Nephron (organoid): ENCODE results near the gene SETD3.

ENCODE experiments used
- H3K27ac Mint-ChIP-seq, 3 experiments: 2 replicates each; pipeline ENCODE4 v1.8.0; 2020; ENCODE audit warnings: mixed read lengths in 3 of 3, mild to moderate bottlenecking in 2 of 3, moderate library complexity in 1 of 3
- H3K27me3 Mint-ChIP-seq: 2 replicates; pipeline ENCODE4 v1.8.0; 2021; ENCODE audit warnings: low read depth, mild to moderate bottlenecking, moderate library complexity, mixed read lengths
- H3K36me3 Mint-ChIP-seq: 2 replicates; pipeline ENCODE4 v1.8.0; 2020; ENCODE audit warnings: low read depth, mixed read lengths
- H3K4me1 Mint-ChIP-seq: 2 replicates; pipeline ENCODE4 v1.8.0; 2020; ENCODE audit warnings: mixed read lengths
- H3K4me3 Mint-ChIP-seq, 3 experiments: 2 replicates each; pipeline ENCODE4 v1.8.0; 2020; ENCODE audit warnings: mild to moderate bottlenecking in 3 of 3, mixed read lengths in 3 of 3, moderate library complexity in 2 of 3
- H3K9me3 Mint-ChIP-seq: 2 replicates; pipeline ENCODE4 v1.8.0; 2020; ENCODE audit warnings: mixed read lengths
- TF ChIP-seq, protein P1 (sequence below), 3 experiments: fragments of 200-600 bp; sonication (generic); IDR thresholded peaks; one replicate each; pipeline ENCODE4 v1.5.0; 2021; ENCODE audit warnings: antibody characterized with exemption in 3 of 3; ENCODE audit not compliant: unreplicated experiment in 3 of 3

Gene SETD3

DNA sequence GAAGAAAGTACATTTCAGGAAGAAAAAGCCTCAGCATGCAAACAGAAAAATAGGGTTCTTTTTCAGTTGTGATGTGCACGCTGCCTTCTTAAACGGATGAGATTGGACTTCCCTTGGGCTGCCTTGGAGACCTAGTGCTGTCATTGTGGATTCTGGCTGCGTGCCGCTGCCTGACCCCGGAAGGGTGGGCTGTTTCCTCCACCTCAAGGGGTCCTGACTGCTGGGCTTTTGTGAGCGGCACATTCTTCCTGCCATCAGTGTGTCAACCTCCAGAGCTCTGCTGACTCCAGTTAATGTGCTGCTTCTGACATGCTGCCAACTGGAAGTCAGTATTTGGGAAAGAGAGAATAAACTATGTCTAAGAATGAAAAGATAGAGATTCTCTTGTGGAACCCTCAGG, 25.6 kb upstream of the SETD3 start:
- Mint-ChIP-seq H3K9me3 (no peaks in the 10 kb centered on the region), H3K36me3 (peaks cover 78% of the 10 kb centered on the region), H3K27me3 (no peaks in the 10 kb centered on the region), H3K27ac (no peak overlapping the region), H3K4me1 (no peaks in the 10 kb centered on the region), H3K4me3 (no peak overlapping the region)
- TF ChIP-seq, protein P1, sequence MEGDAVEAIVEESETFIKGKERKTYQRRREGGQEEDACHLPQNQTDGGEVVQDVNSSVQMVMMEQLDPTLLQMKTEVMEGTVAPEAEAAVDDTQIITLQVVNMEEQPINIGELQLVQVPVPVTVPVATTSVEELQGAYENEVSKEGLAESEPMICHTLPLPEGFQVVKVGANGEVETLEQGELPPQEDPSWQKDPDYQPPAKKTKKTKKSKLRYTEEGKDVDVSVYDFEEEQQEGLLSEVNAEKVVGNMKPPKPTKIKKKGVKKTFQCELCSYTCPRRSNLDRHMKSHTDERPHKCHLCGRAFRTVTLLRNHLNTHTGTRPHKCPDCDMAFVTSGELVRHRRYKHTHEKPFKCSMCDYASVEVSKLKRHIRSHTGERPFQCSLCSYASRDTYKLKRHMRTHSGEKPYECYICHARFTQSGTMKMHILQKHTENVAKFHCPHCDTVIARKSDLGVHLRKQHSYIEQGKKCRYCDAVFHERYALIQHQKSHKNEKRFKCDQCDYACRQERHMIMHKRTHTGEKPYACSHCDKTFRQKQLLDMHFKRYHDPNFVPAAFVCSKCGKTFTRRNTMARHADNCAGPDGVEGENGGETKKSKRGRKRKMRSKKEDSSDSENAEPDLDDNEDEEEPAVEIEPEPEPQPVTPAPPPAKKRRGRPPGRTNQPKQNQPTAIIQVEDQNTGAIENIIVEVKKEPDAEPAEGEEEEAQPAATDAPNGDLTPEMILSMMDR (IDR thresholded peaks at IDR 0.05; ENCODE audit: unreplicated experiment in 3 of 3): no peak

DNA sequence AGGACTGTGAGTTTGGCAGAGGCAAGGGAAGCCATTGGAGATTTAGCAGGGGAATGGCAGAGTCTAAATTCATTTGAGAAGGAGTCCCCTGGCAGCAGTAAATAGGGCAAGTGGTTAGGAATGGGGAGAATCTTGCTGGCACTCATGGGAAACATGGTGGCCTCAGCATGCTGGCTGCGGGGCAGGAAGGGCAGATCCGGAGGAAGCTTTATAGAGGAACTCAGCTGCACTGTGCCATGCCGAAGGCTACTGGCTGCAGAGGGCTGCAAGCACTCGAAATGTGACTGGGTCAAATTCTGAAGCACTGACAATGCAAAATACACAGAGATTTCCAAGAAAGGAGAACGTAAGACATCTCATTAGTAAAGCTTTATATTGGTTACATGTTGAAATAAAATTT, 24.4 kb upstream of the SETD3 start:
- TF ChIP-seq, protein P1 (IDR thresholded peaks at IDR 0.05; ENCODE audit: unreplicated experiment in 3 of 3): no peak
- Mint-ChIP-seq H3K27me3 (no peaks in the 10 kb centered on the region), H3K36me3 (peaks cover 90% of the 10 kb centered on the region), H3K4me1 (no peaks in the 10 kb centered on the region), H3K4me3 (no peak overlapping the region), H3K27ac (no peak overlapping the region), H3K9me3 (no peaks in the 10 kb centered on the region)

DNA sequence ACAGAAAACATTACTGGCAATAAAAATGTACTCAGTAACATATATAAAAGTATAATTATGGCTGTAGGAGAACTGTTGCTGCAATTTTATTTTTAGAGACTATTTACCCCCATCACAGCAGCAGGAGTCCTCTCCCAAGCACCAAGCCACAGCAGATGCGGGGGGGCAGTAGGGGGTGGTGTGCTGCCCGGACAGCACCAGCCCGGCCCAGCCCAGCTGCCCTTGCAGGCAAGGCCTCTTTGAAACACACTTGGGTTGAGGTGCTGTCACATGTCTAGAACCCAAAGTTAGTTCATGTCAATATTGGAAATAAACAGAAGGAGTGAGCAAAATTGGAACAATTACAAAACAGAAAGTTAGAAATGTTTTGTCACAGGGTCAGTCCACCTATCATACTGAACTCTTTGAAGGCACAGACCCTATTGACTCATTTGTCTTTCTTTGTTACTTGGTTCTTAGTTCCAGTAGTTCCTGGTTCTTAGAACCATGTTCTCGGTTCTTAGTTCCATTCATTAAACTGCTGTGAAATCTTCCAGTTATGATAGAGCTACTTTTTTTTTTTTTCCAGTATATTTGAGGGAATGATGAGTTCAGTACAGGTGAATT, 23.3 kb upstream of the SETD3 start:
- Mint-ChIP-seq H3K9me3 (no peaks in the 10 kb centered on the region), H3K27me3 (no peaks in the 10 kb centered on the region), H3K27ac (no peak overlapping the region), H3K4me3 (no peak overlapping the region), H3K36me3 (peaks cover 90% of the 10 kb centered on the region), H3K4me1 (no peaks in the 10 kb centered on the region)
- TF ChIP-seq, protein P1 (IDR thresholded peaks at IDR 0.05; ENCODE audit: unreplicated experiment in 3 of 3): no peak

DNA sequence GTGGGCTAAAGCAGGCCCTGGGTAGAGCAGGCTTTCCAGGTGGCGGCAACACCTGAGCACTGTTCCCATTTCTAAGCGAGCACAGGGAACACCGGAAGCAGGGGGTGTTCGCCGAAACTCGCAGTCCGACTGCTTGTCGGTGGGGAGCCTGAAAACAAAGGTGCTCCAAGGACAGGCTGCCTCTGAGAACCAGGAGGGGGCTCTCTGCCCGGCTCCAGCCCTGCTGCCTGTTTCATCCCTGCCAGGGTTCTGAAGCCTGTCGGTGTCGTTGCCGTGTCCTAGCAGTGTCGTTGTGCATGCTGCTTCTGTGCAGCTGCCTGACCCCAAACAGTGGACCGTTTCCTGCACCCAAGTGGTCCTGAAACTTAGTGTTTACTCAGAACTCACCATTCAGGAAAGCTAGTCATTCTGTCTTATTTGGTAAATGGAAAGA, 22.3 kb upstream of the SETD3 start:
- Mint-ChIP-seq H3K9me3 (no peaks in the 10 kb centered on the region), H3K27ac (no peak overlapping the region), H3K36me3 (peaks cover 88% of the 10 kb centered on the region), H3K4me1 (no peaks in the 10 kb centered on the region), H3K4me3 (no peak overlapping the region), H3K27me3 (no peaks in the 10 kb centered on the region)
- TF ChIP-seq, protein P1 (IDR thresholded peaks at IDR 0.05; ENCODE audit: unreplicated experiment in 3 of 3): no peak

DNA sequence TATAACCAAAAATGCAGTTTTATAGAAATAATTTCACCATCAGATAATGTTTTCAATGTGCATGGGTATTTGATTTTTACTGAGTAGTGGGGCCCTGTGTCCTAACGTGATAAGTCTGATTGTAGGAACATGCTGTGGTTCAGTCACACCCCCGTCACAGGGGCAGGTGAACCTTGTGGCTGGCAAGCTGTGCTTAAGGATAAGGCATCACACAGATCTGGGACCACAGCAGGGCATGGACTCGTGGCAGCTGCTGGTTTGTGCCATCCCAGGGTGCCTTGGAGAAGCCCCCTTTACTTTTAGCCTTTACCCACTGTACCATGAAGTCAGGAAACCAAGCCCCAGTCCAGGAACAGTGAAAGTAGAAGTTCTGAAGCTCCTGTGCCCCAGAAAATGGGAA, 17.2 kb upstream of the SETD3 start:
- Mint-ChIP-seq H3K4me1 (no peaks in the 10 kb centered on the region), H3K36me3 (peaks cover 76% of the 10 kb centered on the region), H3K27me3 (no peaks in the 10 kb centered on the region), H3K4me3 (no peak overlapping the region), H3K9me3 (no peaks in the 10 kb centered on the region), H3K27ac (no peak overlapping the region)
- TF ChIP-seq, protein P1 (IDR thresholded peaks at IDR 0.05; ENCODE audit: unreplicated experiment in 3 of 3): no peak

DNA sequence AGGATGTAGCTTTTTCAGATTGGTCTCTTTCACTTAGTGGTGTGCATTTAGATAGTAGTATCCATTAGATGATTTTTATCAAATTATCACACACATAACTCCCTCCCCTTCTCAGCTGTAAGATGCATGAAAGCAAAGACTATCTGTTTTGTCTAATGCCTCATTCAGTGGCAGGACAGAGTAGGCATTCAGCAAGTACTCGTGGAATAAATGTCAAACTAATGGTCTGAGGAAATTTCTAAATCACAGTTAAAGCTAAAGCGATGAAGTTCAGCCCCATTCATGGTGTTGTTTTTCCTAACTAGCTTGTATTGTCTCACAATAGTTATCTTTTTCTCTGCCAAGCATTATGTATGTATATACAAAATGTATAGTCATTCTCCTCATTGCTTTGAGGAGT, 16.7 kb upstream of the SETD3 start:
- H3K4me1 Mint-ChIP-seq: no peaks in the 10 kb centered on the region
- no peak overlapping the region for H3K27ac Mint-ChIP-seq
- H3K27me3 Mint-ChIP-seq: no peaks in the 10 kb centered on the region
- H3K4me3 Mint-ChIP-seq: no peak overlapping the region
- peaks cover 74% of the 10 kb centered on the region for H3K36me3 Mint-ChIP-seq
- no peaks in the 10 kb centered on the region for H3K9me3 Mint-ChIP-seq
- TF ChIP-seq, protein P1 (IDR thresholded peaks at IDR 0.05; ENCODE audit: unreplicated experiment in 3 of 3): no peak
